Thyroid gland (tissue), 4 donors: ENCODE results near the gene MAB21L3. TPM values are rescaled to one million over a fixed set of nuclear protein-coding genes. Genes with fewer than 3 reads are reported as not detected.

Source experiments
- DNase-seq, 2 donors: peaks; one replicate each; pipeline ENCODE4 v3.0.0-alpha.2; 2019
- H3K27ac ChIP-seq, 3 donors: fragments of 200-600 bp; sonication (generic); 1 replicate in 2 of 3; 2 replicates in 1 of 3; pipeline ENCODE4 v1.5.1; 2016 to 2019; ENCODE audit warnings: mild to moderate bottlenecking in 1 of 3, moderate library complexity in 1 of 3
- H3K27me3 ChIP-seq: fragments of 200-600 bp; sonication (generic); one replicate; pipeline ENCODE4 v1.5.1; 2019
- H3K36me3 ChIP-seq, 2 donors: fragments of 200-600 bp; sonication (generic); one replicate each; pipeline ENCODE4 v1.5.1; 2016 to 2019
- H3K4me1 ChIP-seq, 2 donors: fragments of 200-600 bp; sonication (generic); one replicate each; pipeline ENCODE4 v1.5.1; 2017 to 2019
- H3K4me3 ChIP-seq, 3 donors: fragments of 200-600 bp; sonication (generic); replicated peaks in 1 of 3; 1 replicate in 2 of 3; 2 replicates in 1 of 3; pipeline ENCODE4 v1.5.1; 2016; ENCODE audit warnings: mild to moderate bottlenecking in 1 of 3
- H3K9me3 ChIP-seq: fragments of 200-600 bp; sonication (generic); one replicate; pipeline ENCODE4 v1.5.1; 2017
- CTCF ChIP-seq, 6 experiments: fragments of 200-600 bp in 3 of 6; fragments of 450-650 bp in 3 of 6; sonication (generic) in 3 of 6; IDR thresholded peaks; one replicate each; pipeline ENCODE4 v1.5.1; 2016 to 2019; ENCODE audit warnings: antibody characterized with exemption in 6 of 6, mild to moderate bottlenecking in 2 of 6, inconsistent platforms in 1 of 6, moderate library complexity in 1 of 6
- POLR2A ChIP-seq, 2 donors: fragments of 450-650 bp; IDR thresholded peaks; one replicate each; pipeline ENCODE4 v1.6.1; 2017; ENCODE audit warnings: antibody characterized with exemption in 2 of 2, mild to moderate bottlenecking in 2 of 2, moderate library complexity in 1 of 2
- WGBS, 2 donors: methylation state at CpG; one replicate each; pipeline ENCODE4 v1.1.5; 2017; 5-methylcytosine and 5-hydroxymethylcytosine counted together
- intact Hi-C: fragments of 100-400 bp; cut with DNase I; formaldehyde crosslinking; loops from one replicate; pipeline ENCODE4 v1.15.1; 2023
- total RNA-seq, 4 donors: library from RNA; depleted of rRNA; stranded (reverse); fragments of >200 nt; gene quantifications; one replicate each; pipeline ENCODE4 v1.2.3, GENCODE V29; 2016

The MAB21L3 gene
- total RNA-seq, 4 donors from 2014 or later = 0.34 to 0.89 (median 0.73) TPM

- no peaks in the 10 kb centered on the region for H3K9me3 ChIP-seq
- no peaks in the 10 kb centered on the region for H3K27me3 ChIP-seq
- intact Hi-C loops = no loop called here
- H3K4me3 ChIP-seq = no peak overlapping the region
- no peaks in the 10 kb centered on the region for H3K36me3 ChIP-seq
- peak; percentile 78 to 83 for DNase-seq
- 41 to 46% methylated on average over 8 of the region's 8 CpGs for WGBS, 2 donors
- peaks cover 23 to 37% of the 10 kb centered on the region in 2 donors for H3K4me1 ChIP-seq
- peak overlapping the region in 2 of 3 donors; percentile 57 to 60 for H3K27ac ChIP-seq
- TF ChIP-seq CTCF (IDR thresholded peaks at IDR 0.05) (no peak), POLR2A (IDR thresholded peaks at IDR 0.05) (no peak)
These were observed 12.0 kb downstream of the MAB21L3 start for GRCh38 chr1:116122955-116123757.

DNA sequence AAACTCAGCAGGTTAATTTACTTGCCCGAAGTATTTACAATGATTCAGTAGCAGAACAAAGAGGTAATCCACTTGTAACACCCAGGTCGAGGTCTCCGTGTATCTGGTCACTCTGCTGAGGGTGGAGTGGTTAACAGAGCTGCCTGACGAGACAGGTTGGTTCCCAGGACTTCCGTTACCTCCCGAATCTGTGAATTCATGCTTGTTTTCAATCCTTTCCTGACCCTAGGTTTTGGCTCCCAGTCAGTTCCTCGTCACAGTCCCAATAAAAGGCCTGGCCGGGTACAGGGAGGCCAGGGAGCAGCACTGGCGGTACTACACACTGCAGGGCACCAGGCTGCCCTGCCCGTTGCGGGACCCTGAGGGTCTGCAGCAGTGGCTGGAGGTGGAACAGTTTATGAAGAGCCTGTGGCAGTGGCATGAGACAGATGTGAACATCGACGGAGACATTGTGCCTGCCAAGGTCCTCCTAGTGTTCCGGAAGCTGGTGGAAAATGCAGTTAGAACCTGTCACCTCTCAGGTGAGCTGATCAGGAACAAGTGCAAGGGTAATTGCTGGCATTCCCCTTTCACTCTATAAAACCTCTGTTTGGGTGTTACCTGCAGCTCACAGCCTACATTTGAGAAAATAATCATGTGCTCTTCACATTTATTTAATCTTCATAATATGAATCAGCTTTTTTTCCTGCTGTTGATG is 12.8 kb downstream of the MAB21L3 start:
- Histone ChIP-seq H3K9me3 (no peaks in the 10 kb centered on the region), H3K27me3 (no peaks in the 10 kb centered on the region), H3K27ac (peak overlapping the region in 1 of 3 donors; percentile 53), H3K4me1 (peaks cover 17 to 29% of the 10 kb centered on the region in 2 donors), H3K36me3 (no peaks in the 10 kb centered on the region), H3K4me3 (no peak overlapping the region)
- intact Hi-C loops = no loop called here
- TF ChIP-seq CTCF (IDR thresholded peaks at IDR 0.05) (no peak), POLR2A (IDR thresholded peaks at IDR 0.05) (no peak)
- WGBS, 2 donors = 76 to 77% methylated on average over 12 to 14 of the region's 14 CpGs
- DNase-seq = no peak

- no peaks in the 10 kb centered on the region for H3K9me3 ChIP-seq
- TF ChIP-seq POLR2A (IDR thresholded peaks at IDR 0.05) (no peak), CTCF (IDR thresholded peaks at IDR 0.05) (no peak)
- no peak for DNase-seq
- H3K4me3 ChIP-seq = no peak overlapping the region
- no peaks in the 10 kb centered on the region for H3K36me3 ChIP-seq
- no peaks in the 10 kb centered on the region for H3K27me3 ChIP-seq
- H3K4me1 ChIP-seq = peaks cover 9 to 18% of the 10 kb centered on the region in 2 donors
- WGBS, 2 donors = 75 to 89% methylated on average over 5 of the region's 5 CpGs
- intact Hi-C loops = no loop called here
- no peak overlapping the region for H3K27ac ChIP-seq
These were observed 14.6 kb downstream of the MAB21L3 start for GRCh38 chr1:116125758-116126157.

- H3K27me3 ChIP-seq = no peaks in the 10 kb centered on the region
- intact Hi-C loops = no loop called here
- peaks cover 9 to 18% of the 10 kb centered on the region in 2 donors for H3K4me1 ChIP-seq
- no peak overlapping the region for H3K27ac ChIP-seq
- no peaks in the 10 kb centered on the region for H3K36me3 ChIP-seq
- DNase-seq = no peak
- H3K4me3 ChIP-seq = no peak overlapping the region
- no peaks in the 10 kb centered on the region for H3K9me3 ChIP-seq
- no peak for TF ChIP-seq POLR2A (IDR thresholded peaks at IDR 0.05)
- TF ChIP-seq CTCF (IDR thresholded peaks at IDR 0.05) = no peak
- 68 to 84% methylated on average over 4 of the region's 4 CpGs for WGBS, 2 donors
These were observed 15.1 kb downstream of the MAB21L3 start for GRCh38 chr1:116126281-116126680.
